H1 (cell line): Measurements from ENCODE around the gene ACKR2.

Source experiments
- BCL11A ChIP-seq, 2 experiments: IDR thresholded peaks; one replicate each; pipeline ENCODE4 v1.6.1; 2011; ENCODE audit warnings: low read depth in 2 of 2, low read length in 2 of 2, mild to moderate bottlenecking in 2 of 2
- BRCA1 ChIP-seq: IDR thresholded peaks from 2 replicates; pipeline ENCODE4 v1.6.1; 2012; ENCODE audit warnings: low read depth, low read length, improper control_type of control experiment
- CTCF ChIP-seq, 3 experiments: IDR thresholded peaks; 1 replicate in 2 of 3; 2 replicates in 1 of 3; pipeline versions ENCODE4 v1.5.1 to v1.6.1; 2011; ENCODE audit warnings: low read length in 3 of 3, mild to moderate bottlenecking in 3 of 3, inconsistent platforms in 2 of 3, low read depth in 1 of 3, moderate library complexity in 1 of 3; ENCODE audit not compliant: insufficient read depth in 1 of 3; ENCODE audit errors: control extremely low read depth in 1 of 3
- GTF2F1 ChIP-seq: IDR thresholded peaks from 2 replicates; pipeline ENCODE4 v1.6.1; 2012; ENCODE audit warnings: low read depth, low read length, improper control_type of control experiment, borderline replicate concordance
- JUN ChIP-seq: IDR thresholded peaks from 2 replicates; pipeline ENCODE4 v1.6.1; 2011; ENCODE audit warnings: low read depth, mild to moderate bottlenecking, improper control_type of control experiment, low read length
- POLR2A ChIP-seq, 2 experiments: IDR thresholded peaks; 1 replicate in 1 of 2; 2 replicates in 1 of 2; pipeline ENCODE4 v1.6.1; 2011; ENCODE audit warnings: low read depth in 2 of 2, low read length in 2 of 2, mild to moderate bottlenecking in 2 of 2; ENCODE audit errors: control extremely low read depth in 1 of 2
- POLR2AphosphoS5 ChIP-seq: IDR thresholded peaks from 2 replicates; pipeline ENCODE4 v1.6.1; 2011; ENCODE audit warnings: low read depth, low read length
- TEAD4 ChIP-seq: IDR thresholded peaks from 2 replicates; pipeline ENCODE4 v1.6.1; 2012; ENCODE audit warnings: low read depth, low read length, inconsistent platforms, mixed read lengths
- USF2 ChIP-seq: IDR thresholded peaks from 2 replicates; pipeline ENCODE4 v1.6.1; 2011; ENCODE audit warnings: low read length, improper control_type of control experiment

- TF ChIP-seq GTF2F1 (no peak), CTCF (IDR thresholded peaks at IDR 0.05; ENCODE audit: control extremely low read depth in 1 of 3, insufficient read depth in 1 of 3, low read depth in 1 of 3, low read length in 3 of 3) (no peak), USF2 (no peak), TEAD4 (no peak), POLR2AphosphoS5 (no peak), POLR2A (IDR thresholded peaks at IDR 0.05; ENCODE audit: control extremely low read depth in 1 of 2, low read depth in 2 of 2, low read length in 2 of 2) (no peak), BRCA1 (no peak), BCL11A (IDR thresholded peaks at IDR 0.05; ENCODE audit: low read depth in 2 of 2, low read length in 2 of 2) (no peak), JUN (no peak)
Measured at GRCh38 chr3:42904076-42904475, 94.8 kb downstream of the ACKR2 start.
